ENCODE measurements around the gene SULF2.

The SULF2 gene

DNA sequence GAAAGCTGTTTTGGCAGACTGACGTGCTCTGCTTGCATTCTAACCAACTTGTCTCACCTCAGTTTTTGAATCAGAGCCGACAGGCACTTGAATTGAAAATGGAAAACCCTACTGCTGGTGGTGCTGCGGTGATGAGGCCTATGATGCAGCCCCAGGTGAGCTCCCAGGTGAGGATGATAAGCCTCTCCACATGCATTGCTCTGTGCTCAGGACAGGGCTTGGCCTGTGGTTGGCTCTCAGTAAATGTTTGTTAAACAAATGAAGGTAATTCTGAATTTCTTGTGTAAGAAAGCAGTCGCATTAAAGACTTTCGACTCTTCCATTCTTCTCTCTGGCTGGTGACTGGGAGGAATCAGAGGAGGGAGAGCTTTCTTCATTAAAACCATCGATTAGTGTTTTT, 136.3 kb downstream of the SULF2 start:
- DNase-seq (ENCODE audit: low read depth in 2 of 2) = no peak

GRCh38 chr20:47647994-47648393, 137.3 kb downstream of the SULF2 start:
- DNase-seq (ENCODE audit: low read depth in 2 of 2) = no peak

GRCh38 chr20:47645632-47646031, 139.6 kb downstream of the SULF2 start:
- DNase-seq (ENCODE audit: low read depth in 2 of 2) = no peak

GRCh38 chr20:47642624-47643023, 142.7 kb downstream of the SULF2 start:
- DNase-seq (ENCODE audit: low read depth in 2 of 2) = no peak

DNA sequence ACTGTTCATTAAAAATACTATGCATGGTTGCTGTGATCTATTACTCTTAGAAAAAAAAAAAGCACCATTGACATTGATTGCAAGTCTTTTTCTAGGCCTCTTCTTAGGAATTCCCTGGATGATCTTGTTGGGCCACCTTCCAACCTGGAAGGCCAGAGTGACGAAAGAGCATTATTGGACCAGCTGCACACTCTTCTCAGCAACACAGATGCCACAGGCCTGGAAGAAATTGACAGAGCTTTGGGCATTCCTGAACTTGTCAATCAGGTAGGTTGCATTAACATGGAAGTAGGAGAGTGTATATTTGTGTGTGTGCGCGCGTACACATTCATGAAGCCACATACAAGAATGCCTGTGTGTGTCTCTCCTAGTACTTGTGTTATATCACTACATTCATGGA, 143.2 kb downstream of the SULF2 start:
- DNase-seq (ENCODE audit: low read depth in 2 of 2) = no peak

DNA sequence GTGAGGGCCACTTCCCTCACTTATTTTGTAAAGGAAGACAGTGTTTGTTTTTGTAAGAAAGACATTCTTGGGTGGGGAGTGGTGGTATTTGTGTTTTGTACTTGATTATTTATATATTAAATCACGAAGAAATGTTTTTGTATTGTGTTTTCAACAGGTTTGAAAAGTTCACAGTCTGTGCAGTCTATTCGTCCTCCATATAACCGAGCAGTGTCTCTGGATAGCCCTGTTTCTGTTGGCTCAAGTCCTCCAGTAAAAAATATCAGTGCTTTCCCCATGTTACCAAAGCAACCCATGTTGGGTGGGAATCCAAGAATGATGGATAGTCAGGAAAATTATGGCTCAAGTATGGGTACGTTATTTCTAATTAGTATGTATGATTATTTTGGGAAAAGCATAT, 146.4 kb downstream of the SULF2 start:
- DNase-seq (ENCODE audit: low read depth in 2 of 2) = no peak

GRCh38 chr20:47635256-47635655, 150.0 kb downstream of the SULF2 start:
- DNase-seq (ENCODE audit: low read depth in 2 of 2) = no peak

GRCh38 chr20:47631078-47631477, 154.2 kb downstream of the SULF2 start:
- no peak for DNase-seq (ENCODE audit: low read depth in 2 of 2)

DNA sequence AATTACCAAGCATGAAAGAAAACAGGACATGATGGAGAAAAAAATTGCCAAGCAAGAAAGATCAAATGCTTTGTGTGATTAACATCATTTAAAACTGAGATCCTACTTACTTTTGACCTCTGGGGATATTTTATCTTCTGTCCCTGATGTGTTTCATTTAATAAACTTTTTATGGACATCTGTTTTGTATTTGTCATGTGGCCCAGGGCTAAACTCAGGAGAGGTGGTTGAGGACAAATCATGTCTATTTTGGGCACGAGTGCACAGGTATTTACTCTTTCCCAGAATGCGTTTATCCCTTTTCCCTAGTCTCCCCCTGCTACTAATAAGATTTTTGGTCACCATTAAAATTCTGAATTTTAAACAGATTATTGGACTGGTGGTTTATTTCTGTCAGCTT, 155.4 kb downstream of the SULF2 start:
- DNase-seq (ENCODE audit: low read depth in 2 of 2) = no peak

- DNase-seq (ENCODE audit: low read depth in 2 of 2) = no peak
These were observed 157.7 kb downstream of the SULF2 start for GRCh38 chr20:47627540-47627939.

DNA sequence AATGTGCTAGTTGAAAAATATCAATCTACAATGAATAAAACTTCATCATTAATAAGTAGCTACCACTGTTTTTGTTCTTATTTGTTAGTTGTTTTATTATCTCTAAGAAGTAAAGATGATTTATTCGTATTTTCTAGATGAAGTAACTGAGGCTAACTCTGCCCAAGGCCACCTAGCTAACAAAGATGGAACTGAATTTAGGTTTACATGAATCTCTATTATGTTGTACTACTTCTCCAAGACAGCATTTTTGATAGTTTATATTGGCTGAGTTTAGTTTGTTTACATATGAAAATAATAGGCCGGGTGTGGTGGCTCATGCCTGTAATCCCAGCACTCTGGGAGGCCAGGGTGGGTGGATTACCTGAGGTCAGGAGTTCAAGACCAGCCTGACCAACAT, 162.1 kb downstream of the SULF2 start:
- no peak for DNase-seq (ENCODE audit: low read depth in 2 of 2)

DNA sequence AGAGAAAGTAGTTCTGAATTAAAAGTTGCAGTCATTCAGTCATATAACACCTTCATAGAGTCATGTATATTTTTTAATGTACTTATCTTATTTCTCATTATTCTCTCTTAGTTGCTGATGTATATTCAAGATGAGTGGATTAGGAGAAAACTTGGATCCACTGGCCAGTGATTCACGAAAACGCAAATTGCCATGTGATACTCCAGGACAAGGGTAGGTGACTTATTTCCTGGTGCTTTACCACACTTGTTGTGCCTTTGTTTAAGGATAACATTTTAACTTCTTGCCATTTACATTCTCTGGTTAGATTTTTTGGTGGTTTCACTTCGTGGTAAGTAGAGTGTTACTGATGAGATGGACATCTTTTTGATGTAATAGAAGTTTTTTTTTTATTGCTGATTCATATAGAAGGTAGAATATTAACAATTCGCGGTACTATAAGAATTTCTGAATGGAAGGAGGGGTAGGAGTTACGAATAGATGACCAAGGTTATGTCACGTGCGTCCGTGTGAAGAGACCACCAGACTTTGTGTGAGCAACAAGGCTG, 163.1 kb downstream of the SULF2 start:
- DNase-seq (ENCODE audit: low read depth in 2 of 2) = no peak

DNA sequence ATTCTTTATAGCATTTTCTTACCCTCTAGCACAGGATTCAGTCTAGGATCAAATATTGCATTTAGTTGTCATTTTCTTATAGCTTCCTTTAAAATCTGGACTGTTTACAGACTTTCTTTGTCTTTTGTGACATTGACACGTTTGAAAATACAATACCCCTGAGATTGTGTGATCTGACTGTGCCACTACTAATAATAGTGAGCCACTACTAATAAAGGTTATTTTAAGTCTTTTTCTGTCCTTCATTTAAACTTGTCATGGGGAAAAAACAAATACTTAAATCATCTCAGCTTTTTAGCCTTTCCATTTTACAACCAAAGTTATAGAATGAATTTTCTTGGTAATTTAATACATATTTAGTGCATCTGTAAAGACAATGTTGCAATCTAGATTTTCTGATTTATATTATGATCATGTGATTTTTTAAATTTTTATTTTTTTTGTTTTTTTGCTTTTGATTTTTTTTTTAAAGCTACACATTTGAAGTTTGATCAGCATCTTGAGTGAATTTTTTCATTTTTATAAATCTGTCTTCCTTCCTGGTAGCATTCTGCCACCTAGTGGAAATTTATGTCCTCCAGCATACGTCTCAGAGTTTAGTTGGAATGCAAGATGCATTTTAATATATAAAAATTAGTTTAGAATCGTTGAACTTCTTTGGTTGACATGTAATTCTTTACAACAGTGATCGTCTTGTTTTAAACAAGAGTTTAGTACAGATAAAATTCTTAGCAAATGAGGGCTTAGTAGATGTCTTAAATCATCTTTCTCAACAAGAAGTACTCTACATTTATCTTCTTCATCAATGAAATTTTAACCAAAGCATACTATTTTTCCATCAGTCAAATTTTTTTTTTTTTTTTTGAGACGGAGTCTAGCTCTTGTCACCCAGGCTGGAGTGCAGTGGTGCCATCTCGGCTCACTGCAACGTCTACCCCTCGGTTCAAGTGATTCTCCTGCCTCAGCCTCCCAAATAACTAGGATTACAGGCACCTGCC, 164.2 kb downstream of the SULF2 start:
- DNase-seq (ENCODE audit: low read depth in 2 of 2) = no peak

GRCh38 chr20:47618479-47618878, 166.8 kb downstream of the SULF2 start:
- DNase-seq (ENCODE audit: low read depth in 2 of 2) = no peak

- no peak for DNase-seq (ENCODE audit: low read depth in 2 of 2)
These were observed 170.5 kb downstream of the SULF2 start for GRCh38 chr20:47614703-47615309.

GRCh38 chr20:47612670-47613069, 172.6 kb downstream of the SULF2 start:
- no peak for DNase-seq (ENCODE audit: low read depth in 2 of 2)

DNA sequence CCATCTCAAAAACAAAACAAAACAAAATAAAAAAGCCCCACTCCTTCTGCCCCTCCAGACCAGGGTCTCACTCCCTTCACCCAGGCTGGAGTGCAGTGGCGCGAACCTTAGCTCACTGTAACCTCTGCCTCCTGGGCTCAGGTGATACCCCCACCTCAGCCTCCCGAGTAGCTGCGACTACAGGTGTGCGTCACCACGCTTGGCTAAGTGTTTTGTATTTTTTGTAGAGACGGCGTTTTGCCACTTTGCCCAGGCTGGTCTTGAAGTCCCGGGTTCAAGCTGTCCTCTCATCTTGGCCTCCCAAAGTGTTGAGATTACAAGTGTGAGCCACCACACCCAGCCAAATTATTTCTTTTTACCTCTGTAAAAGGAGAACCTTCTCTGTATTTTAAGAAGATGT, 173.5 kb downstream of the SULF2 start:
- DNase-seq (ENCODE audit: low read depth in 2 of 2) = no peak

DNA sequence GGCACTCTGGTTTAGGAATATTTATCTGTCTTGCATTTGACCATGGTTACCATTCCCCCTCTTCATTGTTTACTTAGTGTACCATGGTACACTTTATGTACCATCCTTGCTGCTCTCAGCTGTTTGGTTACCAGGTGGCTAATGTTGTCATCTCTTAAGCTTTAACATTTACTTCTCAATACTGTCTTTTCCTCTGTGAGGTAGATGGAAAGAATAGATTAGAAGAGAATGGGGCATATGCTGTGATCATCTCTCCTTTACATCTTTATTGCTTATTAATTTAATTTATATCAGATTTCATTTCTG, 174.4 kb downstream of the SULF2 start:
- no peak for DNase-seq (ENCODE audit: low read depth in 2 of 2)

- DNase-seq (ENCODE audit: low read depth in 2 of 2) = peak; percentile 32 to 43
These were observed 174.9 kb downstream of the SULF2 start for GRCh38 chr20:47610247-47610944.

- no peak for DNase-seq (ENCODE audit: low read depth in 2 of 2)
These were observed 176.3 kb downstream of the SULF2 start for GRCh38 chr20:47609001-47609400.

Data from stimulated activated CD4-positive, alpha-beta T cell treated with anti-CD3 and anti-CD28 coated beads, Interleukin-1b, Interleukin-23, amount 100 ng/mL, for 1 hour (primary cell).